Measurements from ENCODE around the gene FAM234B.

GRCh38 chr12:13036881-13037280 is 7.3 kb upstream of the FAM234B start:
- TF ChIP-seq POLR2A (IDR thresholded peaks at IDR 0.05) (no peak), CTCF (IDR thresholded peaks at IDR 0.05) (no peak)
